Fibroblast of skin of abdomen (primary cell): ENCODE measurements around the gene MFNG.
"Not testable (repeated sequence)": the region's sequence is repeated elsewhere in the genome, so short reads cannot be mapped to it uniquely, and the experiment has no call there.

Experiments used
- DNase-seq: peaks from one replicate; pipeline ENCODE4 v3.0.0-alpha.2; 2013

Gene MFNG

DNA sequence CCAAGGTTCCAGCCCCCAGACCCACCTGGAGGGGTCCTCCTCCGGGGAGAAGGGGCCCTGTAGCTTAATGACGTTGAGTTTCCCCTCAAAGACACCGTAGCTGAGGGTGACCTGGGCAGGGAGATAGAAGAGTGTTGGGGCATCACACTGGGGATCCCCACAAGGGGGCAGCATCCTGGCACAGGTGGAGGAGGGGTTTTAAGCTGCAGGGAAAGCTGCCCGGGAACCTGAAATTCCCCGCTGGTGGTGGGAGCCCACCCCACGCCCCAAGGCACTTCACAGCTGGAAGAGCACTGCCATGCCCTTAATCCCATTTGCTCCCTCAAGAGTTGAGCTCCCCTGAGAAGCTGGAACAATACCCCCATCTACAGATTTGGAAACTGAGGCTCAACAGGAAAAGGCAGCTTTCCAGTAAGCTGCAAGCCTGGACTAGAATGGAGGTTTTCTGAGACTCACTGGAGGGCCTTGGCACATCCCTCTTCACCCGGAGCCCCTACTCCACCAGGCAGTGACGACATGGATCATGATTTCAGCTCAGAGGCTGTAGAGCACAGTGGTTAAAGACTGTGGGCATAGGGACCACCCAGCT is 13.7 kb downstream of the MFNG start:
- no peak for DNase-seq

DNA sequence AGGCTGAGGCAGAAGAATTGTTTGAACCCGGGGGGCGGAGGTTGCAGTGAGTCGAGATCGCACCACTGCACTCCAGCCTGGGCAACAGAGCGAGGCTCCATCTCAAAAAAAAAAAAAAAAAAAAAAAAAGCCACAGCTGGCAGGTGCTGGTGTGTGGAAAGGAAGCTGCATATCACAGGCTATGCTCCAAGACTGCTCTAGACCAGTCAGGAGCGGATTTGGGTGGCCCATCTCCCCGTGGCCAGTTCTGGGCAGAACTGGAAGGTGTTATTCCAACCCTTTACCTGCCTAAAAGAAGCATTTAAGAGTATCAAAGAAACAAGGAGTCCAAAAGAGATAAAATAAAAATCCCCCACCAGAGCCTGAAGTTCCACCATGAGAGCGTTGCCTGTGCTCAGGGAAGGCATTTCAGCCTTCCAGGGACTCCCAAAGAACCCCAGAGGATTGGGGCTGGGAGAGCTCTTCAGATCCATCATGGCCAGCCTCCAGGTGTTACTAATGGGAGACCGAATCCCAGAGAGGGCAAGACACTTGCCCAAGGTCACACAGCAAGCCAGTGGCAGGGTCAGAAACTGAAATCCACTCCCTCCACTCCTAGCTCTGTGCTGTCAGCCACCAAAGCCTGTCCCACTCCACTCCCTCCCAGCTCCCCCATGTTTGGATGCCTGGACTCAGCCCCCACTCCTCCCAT is 14.3 kb downstream of the MFNG start:
- no peak for DNase-seq

DNA sequence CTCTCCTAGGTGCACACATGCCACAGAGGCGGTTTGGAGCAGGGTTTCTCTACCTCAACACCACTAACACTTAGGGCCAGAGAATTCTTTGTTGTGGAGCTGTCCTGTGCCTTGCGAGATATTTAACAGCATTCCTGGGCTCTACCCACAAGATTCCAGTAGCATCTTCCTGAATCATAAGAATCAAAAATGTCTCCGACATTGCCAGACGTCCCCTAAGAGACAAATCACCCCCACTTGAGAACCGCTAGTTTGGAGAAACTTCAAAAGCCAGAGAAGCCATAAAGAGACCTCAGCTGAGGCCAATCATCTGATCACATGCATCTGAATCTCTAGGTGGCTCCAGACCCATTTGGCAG is 16.1 kb downstream of the MFNG start:
- DNase-seq, result peak; percentile 50

DNA sequence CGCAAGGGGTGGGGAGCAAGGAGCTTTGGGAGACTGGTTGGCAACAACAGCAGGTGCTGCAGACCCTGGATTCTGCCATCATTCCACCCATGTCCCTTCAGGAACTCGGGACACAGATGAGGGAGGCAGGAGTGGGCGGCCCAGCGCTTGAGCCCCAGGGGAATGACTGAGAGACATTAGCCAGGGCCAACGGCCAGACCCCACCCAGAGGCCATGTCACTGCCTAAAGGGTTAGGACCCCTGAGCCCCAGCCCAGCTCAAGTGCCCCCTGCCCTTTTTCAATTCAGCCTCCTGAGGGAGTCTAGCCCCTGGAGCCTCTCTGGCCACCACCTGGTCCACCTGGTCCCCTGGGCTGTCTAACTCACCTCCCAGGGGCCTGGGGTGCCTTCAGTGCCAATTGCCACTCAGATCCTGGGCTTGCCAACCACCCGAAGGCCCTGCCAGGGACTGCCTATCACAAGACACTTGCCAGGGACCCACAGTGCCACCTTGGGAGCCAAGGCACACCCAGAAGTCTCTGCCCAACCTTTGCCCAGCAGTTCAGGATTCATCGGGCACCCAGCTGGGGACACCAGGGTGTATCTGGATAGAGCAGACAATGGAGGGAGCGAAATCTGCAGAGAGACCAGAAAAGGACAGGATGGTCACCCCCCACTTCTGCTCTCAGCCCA is 16.6 kb downstream of the MFNG start:
- no peak for DNase-seq

DNA sequence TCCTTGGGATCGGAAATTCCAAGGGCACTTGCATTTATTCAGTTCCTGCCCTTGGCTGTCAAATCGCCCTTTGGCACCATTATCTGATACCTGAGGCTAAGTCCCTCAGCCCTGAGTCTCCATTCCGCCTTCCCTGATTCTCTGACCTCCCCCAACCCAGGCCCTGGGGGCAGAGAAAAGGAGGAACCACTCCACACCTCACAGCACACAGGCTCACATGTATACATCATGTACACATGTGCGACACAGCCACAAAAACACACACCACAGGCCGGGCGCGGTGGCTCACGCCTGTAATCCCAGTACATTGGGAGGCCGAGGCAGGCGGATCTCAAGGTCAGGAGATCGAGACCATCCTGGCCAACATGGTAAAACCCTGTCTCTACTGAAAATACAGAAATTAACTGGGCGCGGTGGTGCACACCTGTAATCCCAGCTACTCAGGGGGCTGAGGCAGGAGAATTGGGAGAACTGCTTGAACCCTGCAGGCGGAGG is 17.9 kb downstream of the MFNG start:
- DNase-seq, result not testable (repeated sequence)

DNA sequence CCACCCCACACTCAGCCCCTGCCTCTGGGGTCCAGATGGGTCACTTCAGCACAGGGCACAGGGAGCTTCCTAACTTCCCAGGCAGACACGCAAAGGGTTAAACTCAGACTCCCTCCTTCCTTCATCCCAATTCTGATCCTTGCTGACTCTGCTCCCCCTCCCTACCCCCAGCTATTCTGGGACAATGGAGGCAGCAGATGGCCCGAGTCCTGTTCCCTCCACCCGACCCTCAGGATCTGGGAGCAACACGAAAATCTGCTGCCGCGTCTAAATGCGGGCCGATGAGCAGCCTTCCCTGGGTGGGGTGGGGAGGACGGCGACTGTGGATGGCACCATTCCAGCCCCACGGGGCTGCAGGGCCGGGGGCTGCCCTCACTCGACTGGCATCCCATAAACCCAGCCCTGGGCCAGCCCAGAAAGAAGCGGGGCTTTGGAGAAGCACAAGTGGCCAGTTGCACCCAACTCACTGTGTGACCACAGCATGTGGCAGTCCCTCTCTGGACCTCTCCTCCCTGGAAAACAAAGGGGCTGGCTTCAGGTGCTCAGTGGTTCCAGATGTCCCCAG is 18.7 kb downstream of the MFNG start:
- DNase-seq, result no peak

DNA sequence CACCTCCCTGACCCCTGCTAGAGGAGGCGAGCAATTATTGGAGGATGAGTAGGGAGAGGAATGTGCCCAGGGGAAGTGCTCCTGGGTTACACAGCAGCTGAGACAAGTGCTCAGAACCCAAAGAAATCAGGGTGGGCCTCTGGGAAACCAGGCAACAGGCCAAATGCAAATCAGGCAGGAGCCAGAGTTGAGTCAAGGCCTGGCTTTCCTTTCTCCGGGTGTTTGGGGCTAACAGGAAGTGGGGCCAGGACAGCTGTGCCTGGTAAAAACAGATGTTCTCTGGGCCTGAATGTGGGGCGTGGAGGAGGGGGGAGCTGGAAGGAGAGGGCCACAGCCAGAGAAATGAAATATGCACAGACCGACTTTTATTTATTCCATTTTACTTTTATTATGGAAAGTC is 22.0 kb downstream of the MFNG start:
- no peak for DNase-seq

DNA sequence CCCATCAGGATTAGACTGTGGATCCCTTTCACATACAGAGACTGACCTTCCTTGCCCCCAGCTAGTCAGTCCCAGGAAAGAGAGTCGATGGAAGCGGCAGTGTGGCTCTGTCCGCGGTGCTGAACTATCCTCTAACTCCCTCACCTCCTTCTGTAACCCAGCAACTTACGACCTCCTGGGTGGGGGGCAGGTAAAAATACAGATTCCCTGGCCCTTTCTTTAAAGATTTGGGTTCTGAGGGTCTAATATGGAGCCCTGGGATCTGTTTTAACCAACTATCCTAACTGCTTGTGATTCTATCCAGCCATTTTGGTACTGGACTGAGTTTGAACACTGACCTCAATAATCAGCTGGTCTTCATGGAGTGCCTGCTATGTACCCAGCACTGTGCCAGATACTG is 23.2 kb downstream of the MFNG start:
- DNase-seq, result peak; percentile 44

DNA sequence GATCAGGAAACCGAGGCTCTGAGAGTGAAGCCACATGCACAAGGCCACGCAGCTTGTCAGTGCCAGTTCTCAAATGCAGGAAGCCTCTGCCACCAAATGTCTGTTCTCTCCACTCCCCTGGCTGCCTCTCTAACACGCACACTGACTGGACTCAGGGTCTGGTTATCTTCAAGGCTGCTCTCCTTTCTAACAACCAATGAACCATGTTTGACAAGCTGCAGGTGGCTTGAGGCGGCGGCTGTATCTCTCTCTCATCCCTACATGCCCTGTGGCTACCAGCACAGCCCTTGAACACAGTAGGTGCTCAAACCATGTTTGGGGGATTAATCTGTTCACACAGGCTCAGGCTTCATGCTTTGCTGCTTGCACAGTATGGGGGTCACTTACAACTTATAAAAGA is 23.7 kb downstream of the MFNG start:
- DNase-seq, result no peak

DNA sequence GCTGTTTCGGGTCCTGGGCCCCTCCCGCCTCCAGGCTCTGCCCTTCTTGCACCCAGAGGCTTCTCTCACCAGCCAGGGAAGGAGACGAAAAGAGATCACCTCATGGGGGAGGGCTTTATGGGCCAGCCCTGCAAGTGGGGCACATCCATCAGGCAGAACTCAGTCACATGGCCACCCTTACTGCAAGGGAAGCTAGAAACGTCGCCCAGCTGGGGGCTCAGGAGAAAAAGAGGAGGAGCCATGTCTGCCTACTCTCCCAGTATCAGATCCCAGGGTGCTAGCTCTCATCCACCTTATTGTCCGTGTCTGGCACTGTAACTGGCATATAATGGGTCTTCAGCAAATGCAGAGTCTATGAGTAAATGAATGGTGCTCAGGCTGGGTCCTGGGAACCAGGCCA is 24.2 kb downstream of the MFNG start:
- no peak for DNase-seq

DNA sequence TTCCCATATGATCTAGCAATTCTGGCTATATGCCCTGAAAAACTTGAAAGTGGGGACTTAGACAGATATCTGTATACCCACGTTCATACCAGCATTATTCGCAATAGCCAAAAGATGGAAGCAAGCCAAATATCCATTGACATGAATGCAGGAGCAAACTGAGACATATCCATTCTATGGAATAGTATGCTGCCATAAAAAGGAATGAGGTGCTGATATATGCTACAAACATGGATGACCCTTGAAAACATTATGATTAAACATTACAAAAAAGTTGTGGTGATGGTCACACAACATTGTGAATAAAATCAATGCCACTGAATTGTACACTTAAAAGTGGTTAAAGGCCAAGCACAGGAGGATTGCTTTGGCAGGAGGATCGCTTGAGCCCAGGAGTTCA is 25.5 kb downstream of the MFNG start:
- DNase-seq, result no peak

DNA sequence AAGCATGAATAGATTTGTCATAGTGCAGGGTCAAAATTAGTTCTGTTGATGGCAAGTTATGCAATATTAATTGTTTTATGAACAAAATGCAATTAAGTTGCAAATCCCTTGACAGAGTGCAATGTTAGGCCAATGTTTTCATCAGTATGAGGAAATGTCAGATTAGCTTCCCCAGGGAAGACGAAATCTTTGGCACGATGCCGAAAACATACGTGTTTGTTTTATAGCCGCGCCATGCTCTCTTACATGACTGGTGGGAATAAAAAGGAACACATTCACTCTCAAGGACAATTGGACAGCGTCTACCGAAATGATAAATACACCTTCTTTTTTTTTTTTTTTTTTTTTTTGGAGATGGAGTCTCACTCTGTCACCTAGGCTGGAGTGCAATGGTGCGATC is 27.0 kb downstream of the MFNG start:
- DNase-seq, result no peak

DNA sequence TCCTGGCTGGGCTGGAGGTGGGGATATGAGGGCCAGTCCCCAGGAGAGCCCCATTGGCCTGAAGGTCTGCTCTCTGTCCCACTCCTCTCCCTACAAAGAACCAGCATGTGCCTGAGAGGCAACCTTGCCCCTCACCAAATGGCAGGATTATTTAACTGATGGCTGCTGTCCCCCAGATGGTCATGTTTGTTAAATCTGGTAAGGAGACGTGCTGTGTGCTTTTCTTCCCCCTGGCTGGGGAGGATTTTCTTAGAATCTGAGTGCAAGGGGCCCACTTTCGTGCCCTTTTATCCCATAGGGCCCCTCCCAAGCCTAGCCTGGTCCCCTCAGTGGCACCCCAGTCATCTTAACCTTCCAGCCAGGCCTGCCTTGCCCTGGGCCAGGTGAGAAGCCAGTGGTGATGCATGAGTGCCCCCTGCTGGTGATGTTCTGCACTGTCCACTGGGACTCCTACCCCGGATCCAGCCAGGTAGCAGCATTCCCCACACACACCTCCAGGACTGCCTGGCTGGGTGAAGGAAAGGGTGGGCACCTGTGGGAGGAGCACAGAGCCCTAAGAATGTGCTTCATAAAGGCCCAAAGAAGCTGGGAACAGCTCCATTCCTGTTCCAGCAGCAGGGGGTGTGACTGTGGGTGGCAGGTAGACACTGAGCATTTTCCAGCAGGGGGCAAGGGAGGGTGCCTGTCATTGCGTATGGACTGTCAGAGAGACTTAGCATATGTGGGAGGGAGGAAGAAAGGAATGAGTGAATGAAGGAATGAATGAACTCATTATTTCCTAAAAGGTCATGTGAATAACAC is 28.9 kb downstream of the MFNG start:
- peak; percentile 34 for DNase-seq

DNA sequence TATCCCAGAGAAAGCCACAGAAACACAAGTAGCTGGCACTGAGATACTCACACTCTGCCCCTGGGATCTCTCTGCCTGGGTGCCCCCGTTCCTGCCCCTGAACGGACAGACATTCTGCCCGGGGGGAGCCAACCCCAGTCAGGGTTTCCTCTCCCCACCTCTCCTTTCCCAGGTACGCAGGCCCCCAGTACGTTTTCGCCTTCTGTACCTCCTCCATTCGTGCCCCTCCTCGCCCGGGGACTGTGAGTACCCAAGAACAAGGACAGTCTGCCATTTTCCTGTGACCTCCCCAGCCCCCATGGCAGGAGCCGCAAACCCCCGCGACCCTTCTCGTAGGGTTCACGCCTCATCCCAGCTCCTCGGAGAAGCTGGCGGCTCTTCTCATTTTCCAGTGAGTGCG is 29.8 kb downstream of the MFNG start:
- no peak for DNase-seq

DNA sequence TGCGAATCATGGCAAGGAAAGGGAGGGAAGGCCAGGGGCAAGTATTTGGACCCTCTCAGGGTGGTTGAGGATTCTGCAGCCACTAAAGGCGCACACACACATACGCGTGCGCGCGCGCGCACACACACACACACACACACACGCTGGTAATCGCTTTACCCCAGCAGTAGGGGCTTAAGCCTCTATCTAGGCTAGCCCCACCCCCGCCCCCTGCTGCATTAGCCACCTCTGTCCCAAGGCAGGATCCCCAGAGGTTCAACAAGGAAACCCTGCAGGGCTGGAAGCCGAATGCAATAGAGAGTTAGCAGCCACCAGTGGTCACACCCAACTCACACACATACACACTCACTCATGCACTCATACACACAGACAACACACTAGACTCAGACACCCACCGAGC is 30.3 kb downstream of the MFNG start:
- DNase-seq, result no peak

DNA sequence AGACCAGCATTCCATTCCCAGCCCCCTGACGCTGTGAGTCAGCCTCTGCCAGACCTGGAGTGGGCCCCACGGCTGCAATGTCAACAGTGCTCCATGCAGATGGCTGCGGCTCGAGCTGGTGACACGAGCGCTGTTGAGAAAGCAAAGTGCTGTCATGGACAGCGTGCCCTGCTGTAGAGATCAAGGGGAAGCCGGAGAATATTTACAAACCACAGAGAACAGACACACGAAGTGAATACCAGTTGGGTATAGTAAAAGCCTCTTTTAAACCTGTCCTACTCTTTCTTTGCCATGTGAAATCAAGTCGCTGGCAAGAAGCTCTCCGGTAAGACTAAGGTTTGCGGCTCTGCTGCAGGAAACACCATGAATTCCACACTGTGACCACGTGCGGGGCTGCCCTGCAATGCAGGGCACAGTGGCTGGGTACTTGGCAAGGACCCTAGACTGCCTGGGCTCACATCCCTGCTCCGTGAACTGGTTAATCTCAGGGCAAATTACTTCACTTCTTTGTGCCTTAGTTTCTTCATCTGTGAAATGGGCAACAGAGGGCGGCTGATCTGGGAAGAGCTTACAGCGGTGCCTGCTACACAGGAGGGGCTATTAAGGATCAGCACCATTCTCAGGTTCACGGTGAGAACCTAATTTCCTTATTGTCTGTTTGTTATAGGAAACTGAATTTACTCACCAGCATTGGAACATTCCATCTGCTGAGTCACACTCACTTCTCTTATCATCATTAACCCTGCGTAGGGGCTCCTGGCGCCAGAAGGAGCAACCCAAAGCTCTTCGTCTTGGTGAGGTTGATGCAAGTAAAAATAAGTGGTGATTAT is 31.1 kb downstream of the MFNG start:
- peak; percentile 82 for DNase-seq

DNA sequence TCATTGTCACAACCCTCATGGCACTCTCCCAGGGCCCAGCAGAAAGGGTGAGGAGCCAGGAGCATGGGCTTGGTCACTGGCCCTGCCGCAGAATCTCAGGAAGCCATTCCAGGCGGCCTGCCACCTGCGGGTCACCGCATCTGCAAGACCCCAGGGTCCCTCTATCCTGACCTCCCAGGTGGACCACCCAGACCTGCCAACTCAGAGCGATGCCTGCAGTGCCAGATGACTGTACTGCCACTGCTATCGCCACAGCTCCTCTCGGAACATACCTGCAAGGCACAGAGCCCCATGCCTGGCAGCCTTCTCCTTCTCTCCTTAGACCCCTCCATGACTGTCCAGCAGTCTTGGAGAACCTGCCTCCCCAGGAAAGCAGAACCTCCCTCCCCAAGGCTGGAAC is 32.5 kb downstream of the MFNG start:
- no peak for DNase-seq

DNA sequence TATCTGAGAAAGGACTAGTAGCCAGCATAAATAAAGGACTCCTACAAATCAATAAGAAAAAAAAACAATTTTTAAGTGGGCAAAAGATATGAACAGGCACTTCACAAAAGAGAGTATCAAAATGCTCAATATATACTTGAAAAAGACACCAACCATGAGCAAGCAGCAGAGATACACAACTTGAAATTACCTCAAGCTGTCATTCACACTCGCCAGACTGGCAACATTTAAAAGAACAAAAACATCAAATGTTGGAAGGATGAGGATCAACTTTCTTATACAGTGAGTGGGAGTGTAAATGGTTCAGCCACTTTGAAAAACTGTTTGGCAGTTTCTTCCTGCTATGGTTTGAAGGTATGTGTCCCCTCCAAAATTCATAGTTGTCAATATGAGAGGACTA is 35.0 kb downstream of the MFNG start:
- DNase-seq, result no peak

DNA sequence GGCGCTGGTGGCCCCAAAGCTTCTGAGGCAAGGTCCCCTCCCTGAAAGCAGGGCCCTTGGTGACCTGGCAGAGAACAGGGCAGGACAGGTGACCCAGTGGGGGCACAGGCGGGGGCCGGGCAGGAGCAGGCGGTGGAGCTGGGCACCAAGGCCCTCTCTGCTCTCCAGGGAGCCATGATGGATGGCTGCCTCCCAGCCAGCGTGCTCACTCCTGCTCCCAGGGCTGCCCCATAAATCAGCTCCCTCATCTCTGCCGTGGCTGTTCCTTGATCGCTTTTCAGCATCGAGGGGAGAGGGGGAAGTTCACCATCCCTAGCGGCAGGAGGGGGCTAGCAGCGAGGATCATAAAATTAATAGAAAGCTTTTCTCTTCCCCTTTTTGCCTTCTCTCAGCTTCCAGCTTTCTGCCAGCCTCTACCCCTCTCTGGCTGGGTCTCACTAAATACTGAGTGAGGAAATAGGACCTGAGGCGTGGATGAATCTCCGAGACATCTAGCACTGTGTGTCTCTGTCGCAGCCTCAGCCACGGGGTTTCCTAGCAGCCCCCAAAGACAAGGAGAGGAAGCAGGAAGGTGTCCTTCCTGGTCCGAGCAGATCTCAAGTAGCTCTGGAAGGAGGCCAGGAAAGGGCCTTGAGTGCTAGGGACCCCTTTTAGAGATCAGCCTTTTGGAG is 36.7 kb downstream of the MFNG start:
- DNase-seq, result no peak

DNA sequence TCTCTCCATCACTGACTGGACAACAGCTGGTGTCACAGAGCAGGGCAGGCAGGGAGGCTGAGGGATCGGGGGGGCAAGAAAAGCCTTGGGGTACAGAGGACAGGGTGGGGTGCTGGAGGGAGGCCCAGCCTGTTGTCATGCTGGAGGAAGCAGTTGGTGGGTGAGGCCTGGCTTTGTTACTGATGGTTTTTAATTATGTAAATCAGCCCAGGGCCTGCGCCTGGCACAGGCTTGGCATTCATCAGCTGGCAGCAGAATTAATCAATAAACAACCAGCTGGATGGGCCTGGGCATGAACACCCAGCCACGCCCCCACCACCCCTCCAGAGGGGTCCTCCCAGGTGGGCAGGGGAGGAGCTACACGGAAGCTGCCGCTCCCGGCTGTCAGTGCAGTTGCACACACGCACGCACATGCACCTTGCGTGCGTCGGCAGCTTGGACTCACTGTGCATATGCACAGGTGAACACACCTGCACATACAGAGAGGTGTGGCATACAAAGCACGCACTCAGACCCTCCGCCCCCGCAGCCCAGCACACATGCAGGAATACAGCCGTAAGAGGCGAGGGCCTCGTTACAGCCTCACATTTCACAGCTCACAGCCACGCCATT is 37.6 kb downstream of the MFNG start:
- no peak for DNase-seq

DNA sequence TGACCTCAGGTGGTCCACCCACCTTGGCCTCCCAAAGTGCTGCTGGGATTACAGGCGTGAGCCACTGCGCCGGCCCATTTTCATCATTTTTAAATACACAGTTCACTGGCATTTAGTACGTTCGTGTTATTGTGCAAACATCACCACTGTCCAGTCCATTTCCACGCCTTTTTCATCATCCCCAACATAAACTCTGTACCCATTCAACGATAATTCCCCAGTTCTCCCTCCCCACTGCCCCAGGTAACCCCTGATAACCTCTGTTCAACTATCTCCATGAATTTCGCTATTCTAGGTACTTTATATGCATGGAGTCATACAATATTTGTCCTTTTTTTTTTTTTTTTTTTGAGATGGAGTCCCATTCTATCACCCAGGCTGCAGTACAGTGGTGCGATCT is 40.7 kb downstream of the MFNG start:
- DNase-seq, result no peak
